ENCODE measurements around the gene FZD10.

FZD10 gene

GRCh38 chr12:130162267-130162666 lies at the start of gene FZD10:
Gene FZD10, plus strand, starts transcription at chr12:130162464. Its CDS starts 479 bp downstream, at chr12:130162943.
- no peak for DNase-seq (ENCODE audit: low read depth)

- DNase-seq (ENCODE audit: low read depth): no peak
These were observed 47.3 kb upstream of the FZD10 start for GRCh38 chr12:130114952-130115351.

GRCh38 chr12:130115646-130116045 lies 46.6 kb upstream of the FZD10 start:
- no peak for DNase-seq (ENCODE audit: low read depth)

GRCh38 chr12:130116791-130117190 lies 45.5 kb upstream of the FZD10 start:
- DNase-seq (ENCODE audit: low read depth): no peak

- DNase-seq (ENCODE audit: low read depth): no peak
These were observed 45.0 kb upstream of the FZD10 start for GRCh38 chr12:130117233-130117632.

GRCh38 chr12:130117701-130118100 lies 44.6 kb upstream of the FZD10 start:
- no peak for DNase-seq (ENCODE audit: low read depth)

GRCh38 chr12:130118181-130118580 lies 44.1 kb upstream of the FZD10 start:
- DNase-seq (ENCODE audit: low read depth): no peak

GRCh38 chr12:130119241-130119861 lies 42.9 kb upstream of the FZD10 start:
- DNase-seq (ENCODE audit: low read depth): no peak

- DNase-seq (ENCODE audit: low read depth): no peak
These were observed 42.1 kb upstream of the FZD10 start for GRCh38 chr12:130120012-130120805.

- DNase-seq (ENCODE audit: low read depth): no peak
These were observed 40.9 kb upstream of the FZD10 start for GRCh38 chr12:130121226-130122000.

GRCh38 chr12:130122356-130122755 lies 39.9 kb upstream of the FZD10 start:
- DNase-seq (ENCODE audit: low read depth): no peak

GRCh38 chr12:130124106-130124505 lies 38.2 kb upstream of the FZD10 start:
- DNase-seq (ENCODE audit: low read depth): no peak

GRCh38 chr12:130124605-130125244 lies 37.5 kb upstream of the FZD10 start:
- DNase-seq (ENCODE audit: low read depth): no peak

GRCh38 chr12:130126023-130126432 lies 36.2 kb upstream of the FZD10 start:
- no peak for DNase-seq (ENCODE audit: low read depth)

GRCh38 chr12:130127532-130127911 lies 34.7 kb upstream of the FZD10 start:
- no peak for DNase-seq (ENCODE audit: low read depth)

GRCh38 chr12:130127912-130128789 lies 34.1 kb upstream of the FZD10 start:
- DNase-seq (ENCODE audit: low read depth): no peak

- no peak for DNase-seq (ENCODE audit: low read depth)
These were observed 33.2 kb upstream of the FZD10 start for GRCh38 chr12:130128790-130129735.

- no peak for DNase-seq (ENCODE audit: low read depth)
These were observed 31.9 kb upstream of the FZD10 start for GRCh38 chr12:130130346-130130745.

- no peak for DNase-seq (ENCODE audit: low read depth)
These were observed 31.2 kb upstream of the FZD10 start for GRCh38 chr12:130131025-130131424.

GRCh38 chr12:130131801-130132200 lies 30.5 kb upstream of the FZD10 start:
- DNase-seq (ENCODE audit: low read depth): no peak

Data from HS-27A (cell line).